GM12864 (cell line): ENCODE measurements around the gene MUTYH.
"Not testable (repeated sequence)": the region's sequence is repeated elsewhere in the genome, so short reads cannot be mapped to it uniquely, and the experiment has no call there.

Experiments
- DNase-seq: peaks from one replicate; pipeline ENCODE4 v3.0.0-alpha.2; 2011; ENCODE audit warnings: low read depth
- H3K4me3 ChIP-seq: 2 replicates; pipeline ENCODE4 v1.5.1; 2011; ENCODE audit warnings: mild to moderate bottlenecking, low read depth, low read length, control low read depth
- CTCF ChIP-seq: IDR thresholded peaks from 2 replicates; pipeline ENCODE4 v1.5.1; 2011; ENCODE audit warnings: low read depth, mild to moderate bottlenecking, moderate library complexity, low read length, control low read depth, inconsistent platforms; ENCODE audit errors: missing control alignments

The MUTYH gene

DNA sequence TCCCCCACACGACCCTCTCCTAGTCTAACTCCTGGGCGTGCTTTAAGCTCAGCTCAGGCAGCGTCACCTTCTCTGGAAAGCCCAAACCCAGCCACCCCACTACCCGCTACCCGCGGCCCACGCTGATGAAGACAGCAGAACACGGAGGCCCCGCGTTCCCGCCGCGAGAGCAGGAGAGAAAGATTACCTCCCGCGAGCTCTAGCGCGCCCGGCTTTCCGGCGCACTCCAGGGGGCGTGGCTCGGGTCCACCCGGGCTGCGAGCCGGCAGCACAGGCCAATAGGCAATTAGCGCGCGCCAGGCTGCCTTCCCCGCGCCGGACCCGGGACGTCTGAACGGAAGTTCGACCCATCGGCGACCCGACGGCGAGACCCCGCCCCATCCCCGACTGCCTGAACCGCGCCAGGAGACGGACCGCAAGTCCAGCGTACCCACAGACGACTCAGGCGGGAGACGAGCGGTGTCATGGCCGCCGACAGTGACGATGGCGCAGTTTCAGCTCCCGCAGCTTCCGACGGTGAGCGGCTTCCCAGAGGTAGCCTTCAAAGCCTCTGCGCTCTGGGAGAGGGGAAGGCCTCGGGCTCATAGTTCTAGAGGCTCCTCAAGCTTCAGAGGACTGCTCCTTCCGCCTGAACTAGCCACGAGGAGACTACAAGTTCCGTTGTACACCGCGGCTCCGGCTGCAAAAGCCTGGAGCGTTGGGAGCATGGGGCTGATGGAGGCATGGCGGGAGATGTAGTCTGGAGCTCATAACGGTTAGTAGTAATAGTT lies at the start of gene MUTYH, which contains the start of gene TOE1:
TSS of gene MUTYH (minus strand) at position 652 of the 770 bp plus-strand sequence. CDS start 5,935 bp downstream, outside the sequence.
TSS of gene TOE1 (plus strand) at position 382 of the 770 bp plus-strand sequence. CDS start at position 465, 83 bp downstream.
- peak within 1 kb of the TSS; percentile 67 for H3K4me3 ChIP-seq
- DNase-seq, result peak; percentile 80
- TF ChIP-seq CTCF, result no peak

DNA sequence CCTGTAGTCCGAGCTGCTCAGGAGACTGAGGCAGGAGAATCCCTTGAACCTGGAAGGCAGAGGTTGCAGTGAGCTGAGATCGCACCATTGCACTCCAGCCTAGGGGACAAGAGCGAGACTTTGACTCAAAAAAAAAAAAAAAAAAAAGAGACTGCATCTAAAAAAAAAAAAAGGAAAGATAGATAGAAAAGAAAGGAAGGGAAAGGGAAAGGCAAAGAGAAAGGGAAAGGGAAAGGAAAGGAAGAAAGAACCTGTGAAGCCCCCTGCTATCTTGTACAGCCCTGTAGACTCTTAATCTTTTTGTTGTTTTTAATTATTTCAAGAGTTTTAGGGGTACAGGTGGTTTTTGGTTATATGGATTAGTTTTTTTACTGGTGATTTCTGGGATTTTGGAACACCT lies 46.0 kb upstream of the MUTYH start:
- DNase-seq, result no peak
- TF ChIP-seq CTCF, result no peak
- H3K4me3 ChIP-seq, result no peak overlapping the region

- no peak for TF ChIP-seq CTCF
- DNase-seq, result no peak
- H3K4me3 ChIP-seq, result no peak overlapping the region
Measured at GRCh38 chr1:45385302-45385701, 45.1 kb upstream of the MUTYH start.

DNA sequence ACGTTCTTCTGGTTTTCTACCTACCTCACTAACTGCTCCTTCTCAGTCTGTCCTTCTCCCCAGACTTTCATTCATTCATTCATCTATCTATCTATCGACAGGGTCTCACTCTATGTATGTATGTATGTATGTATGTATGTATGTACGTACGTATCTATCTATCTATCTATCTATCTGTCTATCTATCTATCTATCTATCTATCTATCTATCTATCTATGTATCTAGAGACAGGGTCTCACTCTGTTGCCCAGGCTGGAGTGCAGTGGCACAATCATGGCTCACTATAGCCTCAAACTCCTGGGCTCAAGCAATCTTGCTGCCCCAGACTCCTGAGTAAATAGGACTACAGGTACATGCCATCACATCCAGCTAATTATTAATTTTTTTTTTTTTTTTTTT lies 44.0 kb upstream of the MUTYH start:
- DNase-seq, result not testable (repeated sequence)

GRCh38 chr1:45383191-45383590 lies 43.0 kb upstream of the MUTYH start:
- H3K4me3 ChIP-seq, result no peak overlapping the region
- no peak for DNase-seq
- TF ChIP-seq CTCF, result no peak

More for the DNA sequence above, 44.0 kb upstream of the MUTYH start:
- not testable (repeated sequence) for H3K4me3 ChIP-seq

- no peak overlapping the region for H3K4me3 ChIP-seq
- no peak for DNase-seq
- TF ChIP-seq CTCF, result no peak
Measured at GRCh38 chr1:45381243-45381642, 41.0 kb upstream of the MUTYH start.

GRCh38 chr1:45380730-45381129 lies 40.5 kb upstream of the MUTYH start:
- TF ChIP-seq CTCF, result no peak
- no peak for DNase-seq
- H3K4me3 ChIP-seq, result no peak overlapping the region
